GM19193 (cell line): ENCODE results near the gene ATP5MK.

Experiments used
- POLR2A ChIP-seq: IDR thresholded peaks from 4 replicates; pipeline ENCODE4 v1.6.1; 2011; ENCODE audit not compliant: insufficient read depth, insufficient read length; ENCODE audit errors: extremely low read depth

Gene ATP5MK

GRCh38 chr10:103419101-103419500, 22.8 kb upstream of the ATP5MK start:
- TF ChIP-seq POLR2A: no peak

GRCh38 chr10:103417601-103418000, 21.3 kb upstream of the ATP5MK start:
- no peak for TF ChIP-seq POLR2A

- TF ChIP-seq POLR2A: no peak
Measured at GRCh38 chr10:103416436-103417147, 20.3 kb upstream of the ATP5MK start.

- no peak for TF ChIP-seq POLR2A
Measured at GRCh38 chr10:103415581-103415980, 19.3 kb upstream of the ATP5MK start.

- no peak for TF ChIP-seq POLR2A
Measured at GRCh38 chr10:103413564-103413963, 17.3 kb upstream of the ATP5MK start.

- TF ChIP-seq POLR2A: no peak
Measured at GRCh38 chr10:103397191-103397825, 1.0 kb upstream of the ATP5MK start.

- no peak for TF ChIP-seq POLR2A
Measured at GRCh38 chr10:103396789-103397087, 463 bp upstream of the ATP5MK start.

- no peak for TF ChIP-seq POLR2A
Measured at GRCh38 chr10:103395754-103396066, 565 bp downstream of the ATP5MK start.

- TF ChIP-seq POLR2A: no peak
Measured at GRCh38 chr10:103394180-103394579, 2.1 kb downstream of the ATP5MK start.

- no peak for TF ChIP-seq POLR2A
Measured at GRCh38 chr10:103382769-103383168, 13.5 kb downstream of the ATP5MK start.

- no peak for TF ChIP-seq POLR2A
Measured at GRCh38 chr10:103374263-103374662, 22.0 kb downstream of the ATP5MK start.

- TF ChIP-seq POLR2A: no peak
Measured at GRCh38 chr10:103373544-103373943, 22.7 kb downstream of the ATP5MK start.

GRCh38 chr10:103367782-103368518, 28.3 kb downstream of the ATP5MK start, which contains the start of gene TAF5:
Gene TAF5, plus strand, starts transcription at chr10:103367976. Its CDS starts 14 bp downstream, at chr10:103367990.
- peak; percentile 86 for TF ChIP-seq POLR2A

GRCh38 chr10:103367379-103367781, 28.9 kb downstream of the ATP5MK start:
- TF ChIP-seq POLR2A: no peak

- no peak for TF ChIP-seq POLR2A
Measured at GRCh38 chr10:103355906-103356599, 40.2 kb downstream of the ATP5MK start.
